ENCODE data around the gene ADI1.
"Not testable (repeated sequence)": the region's sequence is repeated elsewhere in the genome, so short reads cannot be mapped to it uniquely, and the experiment has no call there.

ADI1 gene

GRCh38 chr2:3461801-3462492 lies 57.4 kb downstream of the ADI1 start:
- no peak for DNase-seq

- DNase-seq: no peak
Observed at GRCh38 chr2:3460831-3461800, 58.2 kb downstream of the ADI1 start.

- no peak for DNase-seq
Observed at GRCh38 chr2:3460156-3460555, 59.2 kb downstream of the ADI1 start.

- no peak for DNase-seq
Observed at GRCh38 chr2:3459185-3460015, 59.9 kb downstream of the ADI1 start.

- no peak for DNase-seq
Observed at GRCh38 chr2:3458396-3459184, 60.7 kb downstream of the ADI1 start.

GRCh38 chr2:3457524-3458395 lies 61.6 kb downstream of the ADI1 start:
- DNase-seq: no peak

GRCh38 chr2:3456125-3456524 lies 63.2 kb downstream of the ADI1 start:
- DNase-seq: no peak

GRCh38 chr2:3454802-3455201 lies 64.5 kb downstream of the ADI1 start:
- no peak for DNase-seq

- DNase-seq: not testable (repeated sequence)
Observed at GRCh38 chr2:3454005-3454404, 65.3 kb downstream of the ADI1 start.

- no peak for DNase-seq
Observed at GRCh38 chr2:3453190-3453999, 65.9 kb downstream of the ADI1 start.

- no peak for DNase-seq
Observed at GRCh38 chr2:3451926-3452671, 67.2 kb downstream of the ADI1 start.

GRCh38 chr2:3451169-3451568 lies 68.2 kb downstream of the ADI1 start:
- DNase-seq: no peak

- DNase-seq: no peak
Observed at GRCh38 chr2:3450385-3451010, 68.8 kb downstream of the ADI1 start.

GRCh38 chr2:3449936-3450335 lies 69.4 kb downstream of the ADI1 start:
- no peak for DNase-seq

GRCh38 chr2:3449086-3449485 lies 70.2 kb downstream of the ADI1 start:
- DNase-seq: peak; percentile 78

GRCh38 chr2:3448441-3448911 lies 70.9 kb downstream of the ADI1 start:
- not testable (repeated sequence) for DNase-seq

- peak; percentile 95 for DNase-seq
Observed at GRCh38 chr2:3447789-3448317, 71.5 kb downstream of the ADI1 start.

All from NCI-H187 treated with DMSO at 0.1 percent for 48 hours (cell line).